ENCODE measurements around the gene CHST6. TPM values are rescaled to one million over a fixed set of nuclear protein-coding genes. Genes with fewer than 3 reads are reported as not detected.

The CHST6 gene
- total and polyA plus RNA-seq, 9 of the 15 experiments (the other 6 are each of a cell fraction or from before 2014, with no cell fraction given): 0.01 to 0.05 (median 0.02) TPM; not detected in 6

- FAIRE-seq (no peak), ATAC-seq (no peak), DNase-seq (ENCODE audit: extremely low read depth in 1 of 4, low spot score in 3 of 4) (no peak)
- ChIA-PET CTCF (ENCODE audit: low intra/inter-chr PET ratio) (no interaction called here), POLR2A (interaction anchor here (1.1 kb wide), 1 partner anchor 17 kb away, joined by 6 read pairs; no protein-coding TSS in a partner anchor)
- intact Hi-C loops (cut with micrococcal nuclease) (no loop called here), in situ Hi-C loops (cut with MboI) (no loop called here)
- Histone ChIP-seq H3K4me1 (replicated peaks in 1 of 2; ENCODE audit: control insufficient read depth in 2 of 2, insufficient read depth in 2 of 2, low read length in 2 of 2) (peaks cover 3 to 19% of the 10 kb centered on the region in 2 experiments; a peak in 4 of 5 replicates), H3K79me2 (ENCODE audit: control insufficient read depth, insufficient read depth, low read length) (peaks cover 64% of the 10 kb centered on the region), H3K27me3 (ENCODE audit: control insufficient read depth in 2 of 2, insufficient read depth in 2 of 2, low read length in 2 of 2) (no peaks in the 10 kb centered on the region), H4K20me1 (replicated peaks; ENCODE audit: control insufficient read depth, insufficient read depth, low read length) (no peaks in the 10 kb centered on the region), H3K4me3 (no peak overlapping the region), H3K9ac (ENCODE audit: insufficient read depth in 1 of 2, low read depth in 2 of 2, low read length in 2 of 2) (no peak overlapping the region), H3K4me2 (ENCODE audit: insufficient read depth, low read length) (no peak overlapping the region), H3K9me3 (replicated peaks; ENCODE audit: control insufficient read depth, insufficient read depth, low read depth, low read length) (no peaks in the 10 kb centered on the region), H3K27ac (ENCODE audit: extremely low read depth, low read depth, low read length) (no peak overlapping the region), H2AFZ (ENCODE audit: low read depth, low read length) (no peak overlapping the region), H3K9me1 (ENCODE audit: control insufficient read depth, insufficient read depth, low read length) (no peaks in the 10 kb centered on the region), H3K36me3 (ENCODE audit: control insufficient read depth, insufficient read depth, low read length) (peaks cover 9% of the 10 kb centered on the region; the same call in 2 of the 3 replicates)
- no peak for TF ChIP-seq BRCA1 (IDR thresholded peaks at IDR 0.05)
- no peak for TF ChIP-seq BRCA1 (CRISPR knock-in tag; IDR thresholded peaks at IDR 0.05)
- TF ChIP-seq ZNF592 (IDR thresholded peaks at IDR 0.05): no peak
- no peak for TF ChIP-seq SREBF2 (CRISPR knock-in tag; IDR thresholded peaks at IDR 0.05)
- TF ChIP-seq CREM (IDR thresholded peaks at IDR 0.05; ENCODE audit: low read depth): no peak
- peak; percentile 73 for TF ChIP-seq ZNF316 (IDR thresholded peaks at IDR 0.05)
- WGBS (ENCODE audit: insufficient coverage, low coverage, missing lambda C conversion rate): 80% methylated on average over 7 of the region's 11 CpGs
- BruUV-seq (replicated peaks): no TSS peak
These were observed 65.4 kb downstream of the CHST6 start for GRCh38 chr16:75429621-75430403.

Measured in K562 (cell line).